Uterus (tissue), 2 donors: ENCODE measurements around the gene COQ5.
"Not testable (repeated sequence)": the region's sequence is repeated elsewhere in the genome, so short reads cannot be mapped to it uniquely, and the experiment has no call there.

Experiments
- POLR2A ChIP-seq, 2 donors: fragments of 450-650 bp; IDR thresholded peaks; one replicate each; pipeline ENCODE4 v1.6.1; 2016; ENCODE audit warnings: antibody characterized with exemption in 2 of 2, mild to moderate bottlenecking in 1 of 2, moderate library complexity in 1 of 2
- TF ChIP-seq, protein P1 (sequence below), 4 experiments: fragments of 200-600 bp in 2 of 4; fragments of 450-650 bp in 2 of 4; sonication (generic) in 2 of 4; IDR thresholded peaks; one replicate each; pipeline ENCODE4 v1.5.1; 2016 to 2019; ENCODE audit warnings: antibody characterized with exemption in 4 of 4, mild to moderate bottlenecking in 2 of 4, moderate library complexity in 1 of 4

DNA sequence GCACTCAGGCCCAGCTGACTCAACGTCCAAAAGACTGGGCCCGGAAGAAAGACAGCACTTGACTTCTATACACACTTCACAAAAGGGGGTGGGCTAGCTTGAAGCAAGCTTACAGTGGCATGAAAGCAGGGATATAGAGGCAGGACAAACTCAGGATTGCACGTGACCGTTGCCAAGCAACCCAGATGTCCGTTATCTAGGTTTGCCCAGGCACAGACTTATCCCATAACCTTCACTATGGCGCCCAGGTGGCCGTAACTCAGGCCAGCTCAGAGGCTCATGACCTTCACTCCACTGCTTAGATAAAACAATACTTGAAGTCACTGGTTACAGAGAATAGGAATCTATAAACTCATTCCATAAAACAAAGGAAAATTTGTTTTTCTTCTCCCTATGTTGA is 41.4 kb downstream of the COQ5 start:
- TF ChIP-seq, protein P1, sequence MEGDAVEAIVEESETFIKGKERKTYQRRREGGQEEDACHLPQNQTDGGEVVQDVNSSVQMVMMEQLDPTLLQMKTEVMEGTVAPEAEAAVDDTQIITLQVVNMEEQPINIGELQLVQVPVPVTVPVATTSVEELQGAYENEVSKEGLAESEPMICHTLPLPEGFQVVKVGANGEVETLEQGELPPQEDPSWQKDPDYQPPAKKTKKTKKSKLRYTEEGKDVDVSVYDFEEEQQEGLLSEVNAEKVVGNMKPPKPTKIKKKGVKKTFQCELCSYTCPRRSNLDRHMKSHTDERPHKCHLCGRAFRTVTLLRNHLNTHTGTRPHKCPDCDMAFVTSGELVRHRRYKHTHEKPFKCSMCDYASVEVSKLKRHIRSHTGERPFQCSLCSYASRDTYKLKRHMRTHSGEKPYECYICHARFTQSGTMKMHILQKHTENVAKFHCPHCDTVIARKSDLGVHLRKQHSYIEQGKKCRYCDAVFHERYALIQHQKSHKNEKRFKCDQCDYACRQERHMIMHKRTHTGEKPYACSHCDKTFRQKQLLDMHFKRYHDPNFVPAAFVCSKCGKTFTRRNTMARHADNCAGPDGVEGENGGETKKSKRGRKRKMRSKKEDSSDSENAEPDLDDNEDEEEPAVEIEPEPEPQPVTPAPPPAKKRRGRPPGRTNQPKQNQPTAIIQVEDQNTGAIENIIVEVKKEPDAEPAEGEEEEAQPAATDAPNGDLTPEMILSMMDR (IDR thresholded peaks at IDR 0.05) = not testable (repeated sequence)
- TF ChIP-seq POLR2A (IDR thresholded peaks at IDR 0.05) = not testable (repeated sequence)
